Peyer's patch (tissue), 4 donors: ENCODE data around the gene ADAMTS18.

Source experiments
- POLR2A ChIP-seq, 2 donors: fragments of 450-650 bp; IDR thresholded peaks; one replicate each; pipeline ENCODE4 v1.5.1; 2017; ENCODE audit warnings: antibody characterized with exemption in 2 of 2, mild to moderate bottlenecking in 2 of 2, moderate library complexity in 2 of 2
- TF ChIP-seq, protein P1 (sequence below), 6 experiments: fragments of 450-650 bp in 4 of 6; fragments of 200-600 bp in 2 of 6; sonication (generic) in 1 of 6; IDR thresholded peaks; one replicate each; pipeline ENCODE4 v1.5.1; 2017 to 2019; ENCODE audit warnings: antibody characterized with exemption in 6 of 6, mild to moderate bottlenecking in 3 of 6, moderate library complexity in 1 of 6

DNA sequence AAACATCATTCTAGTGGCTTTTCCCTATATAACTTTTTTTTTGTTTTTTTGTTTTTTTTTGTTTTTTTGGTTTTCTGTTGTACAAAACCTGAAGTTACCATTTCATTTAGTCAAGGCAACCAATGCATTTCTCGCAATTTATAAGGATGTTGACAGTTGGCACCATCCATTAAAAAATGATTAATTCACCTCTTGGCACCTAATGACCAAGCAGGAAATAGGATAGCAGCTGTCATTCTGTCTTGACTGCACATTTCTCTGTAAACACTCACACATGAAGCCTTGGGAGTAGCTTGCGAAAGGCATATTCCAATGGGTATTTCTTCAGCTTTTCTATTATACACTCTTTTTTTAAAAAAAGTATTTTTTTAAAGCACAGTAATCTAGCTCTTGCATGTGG lies 158.2 kb downstream of the ADAMTS18 start:
- TF ChIP-seq, protein P1, sequence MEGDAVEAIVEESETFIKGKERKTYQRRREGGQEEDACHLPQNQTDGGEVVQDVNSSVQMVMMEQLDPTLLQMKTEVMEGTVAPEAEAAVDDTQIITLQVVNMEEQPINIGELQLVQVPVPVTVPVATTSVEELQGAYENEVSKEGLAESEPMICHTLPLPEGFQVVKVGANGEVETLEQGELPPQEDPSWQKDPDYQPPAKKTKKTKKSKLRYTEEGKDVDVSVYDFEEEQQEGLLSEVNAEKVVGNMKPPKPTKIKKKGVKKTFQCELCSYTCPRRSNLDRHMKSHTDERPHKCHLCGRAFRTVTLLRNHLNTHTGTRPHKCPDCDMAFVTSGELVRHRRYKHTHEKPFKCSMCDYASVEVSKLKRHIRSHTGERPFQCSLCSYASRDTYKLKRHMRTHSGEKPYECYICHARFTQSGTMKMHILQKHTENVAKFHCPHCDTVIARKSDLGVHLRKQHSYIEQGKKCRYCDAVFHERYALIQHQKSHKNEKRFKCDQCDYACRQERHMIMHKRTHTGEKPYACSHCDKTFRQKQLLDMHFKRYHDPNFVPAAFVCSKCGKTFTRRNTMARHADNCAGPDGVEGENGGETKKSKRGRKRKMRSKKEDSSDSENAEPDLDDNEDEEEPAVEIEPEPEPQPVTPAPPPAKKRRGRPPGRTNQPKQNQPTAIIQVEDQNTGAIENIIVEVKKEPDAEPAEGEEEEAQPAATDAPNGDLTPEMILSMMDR (IDR thresholded peaks at IDR 0.05): no peak
- no peak for TF ChIP-seq POLR2A (IDR thresholded peaks at IDR 0.05)
